Body of pancreas (tissue), 4 donors: ENCODE data around the gene ASIC2. TPM values are rescaled to one million over a fixed set of nuclear protein-coding genes. Genes with fewer than 3 reads are reported as not detected.

Source experiments
- ATAC-seq: fragments of 150-250 bp; one replicate; pipeline ENCODE4 v1.9.1; 2016
- DNase-seq, 4 donors: peaks; one replicate each; pipeline ENCODE4 v3.0.0-alpha.2; 2019
- H3K27ac ChIP-seq, 4 donors: fragments of 200-600 bp; sonication (generic); 1 replicate in 3 of 4; 2 replicates in 1 of 4; pipeline versions ENCODE4 v1.5.1 to v1.6.1; 2016 to 2019; ENCODE audit warnings: mild to moderate bottlenecking in 1 of 4, mixed read lengths in 1 of 4, moderate library complexity in 1 of 4
- H3K27me3 ChIP-seq, 2 donors: fragments of 200-600 bp; sonication (generic); one replicate each; pipeline ENCODE4 v1.6.0; 2016; ENCODE audit warnings: mild to moderate bottlenecking in 1 of 2
- H3K36me3 ChIP-seq, 2 donors: fragments of 200-600 bp; sonication (generic); replicated peaks in 1 of 2; 2 replicates each; pipeline ENCODE4 v1.5.1; 2016; ENCODE audit warnings: low read depth in 2 of 2; ENCODE audit not compliant: insufficient read depth in 1 of 2
- H3K4me1 ChIP-seq: fragments of 200-600 bp; sonication (generic); one replicate; pipeline ENCODE4 v1.6.0; 2016
- H3K4me3 ChIP-seq, 2 donors: fragments of 200-600 bp; sonication (generic); 1 replicate in 1 of 2; 2 replicates in 1 of 2; pipeline ENCODE4 v1.5.1; 2016 to 2019
- H3K9me3 ChIP-seq, 3 donors: fragments of 200-600 bp; sonication (generic); 1 replicate in 2 of 3; 2 replicates in 1 of 3; pipeline ENCODE4 v1.5.1; 2016
- POLR2A ChIP-seq, 3 donors: fragments of 450-650 bp; IDR thresholded peaks; one replicate each; pipeline ENCODE4 v1.6.1; 2016; ENCODE audit warnings: antibody characterized with exemption in 3 of 3, mild to moderate bottlenecking in 2 of 3
- WGBS, 2 donors: methylation state at CpG; one replicate each; pipeline ENCODE4 v1.1.5; 2017; 5-methylcytosine and 5-hydroxymethylcytosine counted together
- intact Hi-C: fragments of 100-400 bp; cut with DNase I; formaldehyde crosslinking; loops from one replicate; pipeline ENCODE4 v1.15.1; 2023
- total RNA-seq, 2 donors: library from RNA; depleted of rRNA; stranded (reverse); fragments of >200 nt; gene quantifications; one replicate each; pipeline ENCODE4 v1.1.0, GENCODE V29; 2016
- TF ChIP-seq, protein P1 (sequence below), 7 experiments: fragments of 450-650 bp in 4 of 7; fragments of 200-600 bp in 3 of 7; sonication (generic) in 3 of 7; IDR thresholded peaks; one replicate each; pipeline ENCODE4 v1.5.1; 2016 to 2019; ENCODE audit warnings: antibody characterized with exemption in 7 of 7

The ASIC2 gene
- total RNA-seq, 2 donors from 2014 or later, result not detected

- no peak for ATAC-seq
- Histone ChIP-seq H3K27ac (no peak overlapping the region), H3K4me1 (peaks cover 8% of the 10 kb centered on the region), H3K4me3 (no peak overlapping the region), H3K36me3 (no peaks in the 10 kb centered on the region), H3K9me3 (no peaks in the 10 kb centered on the region), H3K27me3 (no peaks in the 10 kb centered on the region)
- no peak for DNase-seq
- intact Hi-C loops, result no loop called here
- 81 to 85% methylated on average over 17 of the region's 17 CpGs for WGBS, 2 donors
- TF ChIP-seq, protein P1, sequence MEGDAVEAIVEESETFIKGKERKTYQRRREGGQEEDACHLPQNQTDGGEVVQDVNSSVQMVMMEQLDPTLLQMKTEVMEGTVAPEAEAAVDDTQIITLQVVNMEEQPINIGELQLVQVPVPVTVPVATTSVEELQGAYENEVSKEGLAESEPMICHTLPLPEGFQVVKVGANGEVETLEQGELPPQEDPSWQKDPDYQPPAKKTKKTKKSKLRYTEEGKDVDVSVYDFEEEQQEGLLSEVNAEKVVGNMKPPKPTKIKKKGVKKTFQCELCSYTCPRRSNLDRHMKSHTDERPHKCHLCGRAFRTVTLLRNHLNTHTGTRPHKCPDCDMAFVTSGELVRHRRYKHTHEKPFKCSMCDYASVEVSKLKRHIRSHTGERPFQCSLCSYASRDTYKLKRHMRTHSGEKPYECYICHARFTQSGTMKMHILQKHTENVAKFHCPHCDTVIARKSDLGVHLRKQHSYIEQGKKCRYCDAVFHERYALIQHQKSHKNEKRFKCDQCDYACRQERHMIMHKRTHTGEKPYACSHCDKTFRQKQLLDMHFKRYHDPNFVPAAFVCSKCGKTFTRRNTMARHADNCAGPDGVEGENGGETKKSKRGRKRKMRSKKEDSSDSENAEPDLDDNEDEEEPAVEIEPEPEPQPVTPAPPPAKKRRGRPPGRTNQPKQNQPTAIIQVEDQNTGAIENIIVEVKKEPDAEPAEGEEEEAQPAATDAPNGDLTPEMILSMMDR (IDR thresholded peaks at IDR 0.05), result no peak
- TF ChIP-seq POLR2A (IDR thresholded peaks at IDR 0.05), result no peak
Measured at GRCh38 chr17:33019161-33019890, 273.8 kb downstream of the ASIC2 start.

DNA sequence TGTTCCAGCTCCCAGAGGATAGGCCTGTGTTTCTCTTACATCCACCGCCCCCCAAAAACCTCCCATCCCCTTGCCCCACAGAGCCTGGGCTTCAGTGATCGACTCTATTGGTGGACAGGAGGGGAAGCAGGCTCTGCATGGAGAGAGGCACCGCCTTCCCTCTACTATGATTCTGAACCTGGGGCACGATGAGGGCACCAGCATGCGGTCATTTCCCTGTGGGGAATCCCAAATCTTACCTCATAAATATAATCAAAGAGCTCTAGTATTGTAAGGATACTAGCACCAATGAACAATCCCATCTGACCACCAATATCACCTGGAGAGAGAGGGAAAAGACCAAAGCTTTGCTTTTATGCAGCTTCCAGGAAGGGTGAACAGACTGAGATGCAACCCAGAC is 275.7 kb downstream of the ASIC2 start:
- H3K4me3 ChIP-seq, result no peak overlapping the region
- TF ChIP-seq, protein P1 (IDR thresholded peaks at IDR 0.05), result no peak
- TF ChIP-seq POLR2A (IDR thresholded peaks at IDR 0.05), result no peak
- ATAC-seq, result no peak

GRCh38 chr17:33016920-33017319 is 276.2 kb downstream of the ASIC2 start:
- H3K27ac ChIP-seq, result no peak overlapping the region
- H3K36me3 ChIP-seq, result no peaks in the 10 kb centered on the region
- no peaks in the 10 kb centered on the region for H3K9me3 ChIP-seq
- no peak for TF ChIP-seq POLR2A (IDR thresholded peaks at IDR 0.05)
- TF ChIP-seq, protein P1 (IDR thresholded peaks at IDR 0.05), result no peak
- WGBS, 2 donors, result 84 to 88% methylated on average over 4 to 6 of the region's 6 CpGs
- H3K27me3 ChIP-seq, result no peaks in the 10 kb centered on the region
- peaks cover 8% of the 10 kb centered on the region for H3K4me1 ChIP-seq
- intact Hi-C loops, result no loop called here
- no peak for DNase-seq
- no peak overlapping the region for H3K4me3 ChIP-seq
- no peak for ATAC-seq

More for the DNA sequence above, 275.7 kb downstream of the ASIC2 start:
- WGBS, 2 donors, result 93 to 96% methylated on average over 3 to 5 of the region's 5 CpGs
- H3K9me3 ChIP-seq, result no peaks in the 10 kb centered on the region
- peaks cover 8% of the 10 kb centered on the region for H3K4me1 ChIP-seq
- no peaks in the 10 kb centered on the region for H3K36me3 ChIP-seq
- intact Hi-C loops, result no loop called here
- H3K27me3 ChIP-seq, result no peaks in the 10 kb centered on the region
- H3K27ac ChIP-seq, result no peak overlapping the region
- DNase-seq, result no peak

GRCh38 chr17:33015716-33016346 is 277.3 kb downstream of the ASIC2 start:
- Histone ChIP-seq H3K36me3 (no peaks in the 10 kb centered on the region), H3K4me3 (no peak overlapping the region), H3K4me1 (peaks cover 8% of the 10 kb centered on the region), H3K27me3 (no peaks in the 10 kb centered on the region), H3K27ac (no peak overlapping the region), H3K9me3 (no peaks in the 10 kb centered on the region)
- WGBS, 2 donors, result 66 to 69% methylated on average over 8 to 9 of the region's 9 CpGs
- DNase-seq, result no peak
- TF ChIP-seq, protein P1 (IDR thresholded peaks at IDR 0.05), result no peak
- TF ChIP-seq POLR2A (IDR thresholded peaks at IDR 0.05), result no peak
- intact Hi-C loops, result no loop called here
- no peak for ATAC-seq
